Activated CD4-positive, alpha-beta T cell treated with anti-CD3 and anti-CD28 coated beads, Interleukin-2, amount 10 ng/mL, durations not matched to agents 24 days and 14 days (primary cell): ENCODE measurements around the gene MAST3. TPM values are rescaled to one million over a fixed set of nuclear protein-coding genes. Genes with fewer than 3 reads are reported as not detected.

Experiments used
- DNase-seq: peaks from one replicate; pipeline ENCODE4 v3.0.0; 2022
- H3K27ac Mint-ChIP-seq: one replicate; pipeline ENCODE4 v1.8.0; 2022; ENCODE audit warnings: mild to moderate bottlenecking, mixed read lengths
- H3K27me3 Mint-ChIP-seq: one replicate; pipeline ENCODE4 v1.8.0; 2022; ENCODE audit warnings: mixed read lengths
- H3K36me3 Mint-ChIP-seq: one replicate; pipeline ENCODE4 v1.8.0; 2022; ENCODE audit warnings: low read depth, mild to moderate bottlenecking, mixed read lengths
- H3K4me1 Mint-ChIP-seq: one replicate; pipeline ENCODE4 v1.8.0; 2021; ENCODE audit warnings: mixed read lengths
- H3K4me3 Mint-ChIP-seq: one replicate; pipeline ENCODE4 v1.8.0; 2022; ENCODE audit warnings: mild to moderate bottlenecking, moderate library complexity, mixed read lengths
- H3K9me3 Mint-ChIP-seq: one replicate; pipeline ENCODE4 v1.8.0; 2021; ENCODE audit warnings: mixed read lengths
- intact Hi-C: fragments of 100-400 bp; cut with micrococcal nuclease; formaldehyde crosslinking; loops from one replicate; pipeline ENCODE4 v1.15.1; 2023
- total RNA-seq: library from RNA; stranded (reverse); gene quantifications from 2 replicates; pipeline ENCODE4 v1.2.3, GENCODE V29; 2022

Gene MAST3
- total RNA-seq, 1 donor from 2014 or later: 17.2 TPM

DNA sequence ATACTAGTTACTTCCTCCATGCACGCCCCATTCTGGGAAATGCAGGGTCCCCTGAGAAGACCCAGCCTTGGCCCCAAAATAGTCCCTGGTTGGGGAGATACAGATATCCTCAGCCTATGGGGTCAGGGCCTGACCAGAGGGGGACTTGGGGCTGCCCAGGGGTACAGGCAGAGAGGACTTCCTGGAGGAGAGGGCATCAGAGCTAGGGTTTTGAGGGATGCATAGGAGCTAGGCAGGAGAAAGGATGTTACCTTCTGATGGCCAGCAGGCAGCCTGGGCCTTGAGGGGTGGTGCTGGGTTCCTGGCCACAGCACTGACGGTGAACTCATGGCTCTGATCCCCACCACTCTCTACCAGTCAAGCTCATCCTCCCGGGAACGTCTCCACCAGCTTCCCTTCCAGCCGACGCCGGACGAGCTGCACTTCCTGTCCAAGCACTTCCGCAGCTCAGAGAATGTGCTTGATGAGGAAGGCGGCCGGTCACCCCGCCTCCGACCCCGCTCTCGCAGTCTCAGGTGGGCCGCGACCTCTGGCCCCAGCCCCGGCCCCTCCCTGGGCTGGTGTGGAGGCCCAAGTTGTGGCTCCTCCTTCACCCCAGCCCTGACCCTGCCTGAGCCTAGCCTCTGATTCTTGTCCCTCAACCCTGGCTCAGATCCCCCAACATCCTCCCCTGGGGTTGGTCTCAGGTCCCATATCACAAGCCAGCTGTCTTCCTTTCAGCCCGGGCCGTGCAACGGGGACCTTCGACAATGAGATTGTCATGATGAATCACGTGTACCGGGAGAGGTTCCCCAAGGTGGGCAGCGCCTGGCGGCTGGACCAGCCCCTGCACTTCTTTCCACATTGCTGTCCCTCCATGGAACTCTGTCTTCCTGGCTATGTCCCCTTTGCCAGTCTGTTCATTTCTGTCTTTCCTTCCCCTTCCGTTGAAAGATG lies 25.6 kb downstream of the MAST3 start:
- Mint-ChIP-seq H3K4me1 (peaks cover 26% of the 10 kb centered on the region), H3K36me3 (peaks cover 35% of the 10 kb centered on the region), H3K27me3 (no peaks in the 10 kb centered on the region), H3K9me3 (no peaks in the 10 kb centered on the region), H3K27ac (no peak overlapping the region), H3K4me3 (no peak overlapping the region)
- intact Hi-C loops: no loop called here
- DNase-seq: no peak

DNA sequence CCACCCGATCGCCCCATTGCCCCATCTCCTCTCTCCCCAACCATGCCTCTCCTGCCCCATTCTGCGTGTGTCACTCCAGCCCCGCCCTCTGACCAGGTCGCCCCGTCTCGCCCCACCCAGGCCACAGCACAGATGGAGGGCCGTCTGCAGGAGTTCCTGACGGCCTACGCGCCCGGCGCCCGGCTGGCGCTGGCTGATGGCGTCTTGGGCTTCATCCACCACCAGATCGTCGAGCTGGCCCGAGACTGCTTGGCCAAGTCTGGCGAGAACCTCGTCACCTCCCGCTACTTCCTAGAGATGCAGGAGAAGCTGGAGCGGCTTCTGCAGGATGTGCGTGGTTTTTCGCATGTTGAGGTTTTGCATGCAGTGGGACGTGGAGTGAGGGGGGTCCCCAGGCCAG lies 26.2 kb downstream of the MAST3 start:
- Mint-ChIP-seq H3K36me3 (peaks cover 38% of the 10 kb centered on the region), H3K27ac (no peak overlapping the region), H3K27me3 (no peaks in the 10 kb centered on the region), H3K4me1 (peaks cover 24% of the 10 kb centered on the region), H3K4me3 (no peak overlapping the region), H3K9me3 (no peaks in the 10 kb centered on the region)
- no peak for DNase-seq
- intact Hi-C loops: no loop called here

DNA sequence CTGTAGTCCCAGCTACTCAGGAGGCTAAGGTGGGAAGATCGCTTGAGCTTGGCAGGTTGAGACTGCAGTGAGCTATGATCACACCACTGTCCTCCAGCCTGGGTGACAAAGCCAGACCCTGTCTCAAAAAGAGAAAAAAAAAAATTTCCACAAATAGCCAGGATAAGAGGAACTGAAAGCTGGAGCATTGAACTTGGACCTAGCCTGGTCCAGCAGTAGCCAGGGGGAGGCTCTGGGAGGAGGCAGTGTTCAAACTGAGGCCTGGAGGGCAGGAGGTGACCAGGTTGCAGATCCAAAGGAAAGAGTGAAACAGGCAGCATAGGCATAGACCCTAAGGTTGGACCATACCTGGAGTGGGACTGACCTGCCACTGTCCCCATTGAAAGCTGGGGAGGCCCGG lies 28.5 kb downstream of the MAST3 start:
- DNase-seq: no peak
- H3K9me3 Mint-ChIP-seq: no peaks in the 10 kb centered on the region
- peaks cover 7% of the 10 kb centered on the region for H3K4me1 Mint-ChIP-seq
- no peaks in the 10 kb centered on the region for H3K27me3 Mint-ChIP-seq
- intact Hi-C loops: no loop called here
- peak overlapping the region; percentile 34 for H3K27ac Mint-ChIP-seq
- H3K4me3 Mint-ChIP-seq: no peak overlapping the region
- peaks cover 43% of the 10 kb centered on the region for H3K36me3 Mint-ChIP-seq

DNA sequence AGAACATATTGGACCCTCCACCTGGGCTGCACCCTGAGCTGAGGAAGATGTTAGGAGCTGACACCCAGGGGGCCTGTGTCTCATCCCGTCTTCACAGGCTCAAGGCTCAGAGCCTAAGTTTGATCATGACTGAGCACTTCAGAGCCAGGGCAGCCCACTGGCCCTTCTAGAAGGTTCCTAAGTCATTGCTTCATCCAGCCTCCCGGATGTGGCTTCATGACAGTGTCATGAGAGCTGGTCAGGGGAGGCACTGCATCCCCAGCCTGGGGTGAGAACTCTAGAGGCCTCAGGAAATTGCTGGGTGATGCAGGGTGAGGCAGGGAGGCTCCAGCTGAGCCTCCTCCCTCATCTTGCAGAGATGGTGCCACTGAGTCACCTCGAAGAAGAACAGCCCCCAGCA lies 30.5 kb downstream of the MAST3 start:
- Mint-ChIP-seq H3K9me3 (no peaks in the 10 kb centered on the region), H3K4me1 (peaks cover 7% of the 10 kb centered on the region), H3K36me3 (peaks cover 39% of the 10 kb centered on the region), H3K4me3 (no peak overlapping the region), H3K27me3 (no peaks in the 10 kb centered on the region), H3K27ac (peak overlapping the region; percentile 48)
- intact Hi-C loops: no loop called here
- DNase-seq: peak; percentile 67

DNA sequence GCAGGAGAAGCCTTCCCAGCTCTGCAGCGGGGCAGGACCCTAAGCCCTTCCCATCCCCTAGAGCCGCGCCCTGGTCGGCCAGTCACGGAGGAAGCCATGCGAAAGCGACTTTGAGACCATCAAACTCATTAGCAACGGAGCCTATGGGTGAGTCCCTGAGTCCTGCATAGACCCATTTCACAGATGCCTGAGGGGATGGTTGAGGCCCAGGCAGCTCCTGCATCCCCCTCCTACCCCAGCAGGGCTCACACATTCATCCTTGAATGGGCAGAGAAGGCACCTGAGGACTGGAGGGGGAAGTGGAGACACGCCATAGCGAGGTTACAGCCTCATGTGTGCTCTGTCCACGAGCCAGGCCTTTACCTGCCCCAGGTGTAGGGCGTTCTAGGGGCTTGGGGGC lies 31.2 kb downstream of the MAST3 start:
- Mint-ChIP-seq H3K36me3 (peaks cover 33% of the 10 kb centered on the region), H3K27me3 (no peaks in the 10 kb centered on the region), H3K27ac (no peak overlapping the region), H3K4me3 (no peak overlapping the region), H3K9me3 (no peaks in the 10 kb centered on the region), H3K4me1 (peaks cover 7% of the 10 kb centered on the region)
- no peak for DNase-seq
- intact Hi-C loops: no loop called here

DNA sequence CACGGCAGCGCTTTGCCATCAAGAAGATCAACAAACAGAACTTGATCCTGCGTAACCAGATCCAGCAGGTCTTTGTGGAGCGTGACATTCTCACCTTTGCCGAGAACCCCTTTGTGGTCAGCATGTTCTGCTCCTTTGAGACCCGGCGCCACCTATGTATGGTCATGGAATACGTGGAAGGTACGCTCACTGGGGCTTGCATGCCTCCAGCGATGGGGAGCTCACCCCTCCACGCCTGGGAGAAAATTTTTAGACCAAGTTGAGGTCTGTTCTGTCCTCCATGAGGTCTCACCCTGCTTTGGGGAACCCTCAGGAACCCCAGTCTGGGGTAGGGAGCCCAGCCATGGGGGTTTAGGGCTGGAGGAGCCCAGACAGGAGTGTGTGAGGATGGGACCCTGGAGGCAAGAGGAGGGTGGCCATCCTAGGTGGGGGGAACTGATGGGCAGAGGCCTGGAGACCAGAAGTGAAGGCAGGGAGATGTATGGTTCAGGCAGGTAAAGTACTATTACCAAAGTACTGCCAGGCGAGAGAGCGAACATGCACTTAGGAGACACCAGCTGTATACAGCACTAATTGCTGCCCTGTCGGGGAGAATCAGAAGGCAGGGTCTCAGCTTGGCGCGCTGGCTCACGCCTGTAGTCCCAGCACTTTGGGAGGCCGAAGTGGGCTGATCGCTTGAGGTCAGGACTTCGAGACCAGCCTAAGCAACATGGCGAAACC lies 33.1 kb downstream of the MAST3 start:
- no peaks in the 10 kb centered on the region for H3K27me3 Mint-ChIP-seq
- H3K27ac Mint-ChIP-seq: no peak overlapping the region
- H3K4me1 Mint-ChIP-seq: peaks cover 7% of the 10 kb centered on the region
- intact Hi-C loops: no loop called here
- DNase-seq: no peak
- H3K36me3 Mint-ChIP-seq: peaks cover 36% of the 10 kb centered on the region
- no peaks in the 10 kb centered on the region for H3K9me3 Mint-ChIP-seq
- H3K4me3 Mint-ChIP-seq: no peak overlapping the region

DNA sequence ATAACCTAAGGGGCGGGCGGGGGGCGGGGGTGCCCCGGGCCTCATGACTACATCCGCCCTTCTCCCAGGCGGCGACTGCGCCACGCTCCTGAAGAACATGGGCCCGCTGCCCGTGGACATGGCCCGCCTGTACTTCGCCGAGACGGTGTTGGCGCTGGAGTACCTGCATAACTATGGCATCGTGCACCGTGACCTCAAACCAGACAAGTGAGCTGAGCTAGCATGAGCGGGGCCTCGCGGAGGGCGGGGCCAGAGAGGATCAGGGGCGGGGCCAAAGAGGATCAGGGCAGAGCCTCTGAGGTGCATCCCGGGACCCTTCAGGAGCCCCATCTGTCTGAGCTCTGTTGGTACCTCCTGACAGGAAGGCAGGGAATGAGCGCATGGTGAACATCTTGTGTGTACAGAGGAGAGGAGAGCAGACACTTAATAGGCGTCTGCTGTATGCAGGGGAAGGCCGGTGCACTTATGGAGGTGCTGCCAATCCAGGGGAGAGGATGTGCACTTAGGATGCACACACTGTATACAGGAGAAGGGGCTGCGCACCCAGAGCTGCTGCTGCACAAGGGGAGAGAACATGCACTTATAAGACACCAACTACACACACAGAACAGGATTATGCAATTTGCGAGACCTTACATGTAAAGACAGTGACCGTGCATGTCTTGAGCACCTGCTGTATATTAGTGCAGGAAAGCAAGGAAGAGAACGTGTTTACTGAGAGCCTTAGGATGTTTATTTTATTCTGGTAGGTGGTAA lies 34.4 kb downstream of the MAST3 start:
- H3K27ac Mint-ChIP-seq: no peak overlapping the region
- DNase-seq: no peak
- peaks cover 7% of the 10 kb centered on the region for H3K4me1 Mint-ChIP-seq
- no peak overlapping the region for H3K4me3 Mint-ChIP-seq
- H3K27me3 Mint-ChIP-seq: no peaks in the 10 kb centered on the region
- peaks cover 40% of the 10 kb centered on the region for H3K36me3 Mint-ChIP-seq
- intact Hi-C loops: no loop called here
- no peaks in the 10 kb centered on the region for H3K9me3 Mint-ChIP-seq

DNA sequence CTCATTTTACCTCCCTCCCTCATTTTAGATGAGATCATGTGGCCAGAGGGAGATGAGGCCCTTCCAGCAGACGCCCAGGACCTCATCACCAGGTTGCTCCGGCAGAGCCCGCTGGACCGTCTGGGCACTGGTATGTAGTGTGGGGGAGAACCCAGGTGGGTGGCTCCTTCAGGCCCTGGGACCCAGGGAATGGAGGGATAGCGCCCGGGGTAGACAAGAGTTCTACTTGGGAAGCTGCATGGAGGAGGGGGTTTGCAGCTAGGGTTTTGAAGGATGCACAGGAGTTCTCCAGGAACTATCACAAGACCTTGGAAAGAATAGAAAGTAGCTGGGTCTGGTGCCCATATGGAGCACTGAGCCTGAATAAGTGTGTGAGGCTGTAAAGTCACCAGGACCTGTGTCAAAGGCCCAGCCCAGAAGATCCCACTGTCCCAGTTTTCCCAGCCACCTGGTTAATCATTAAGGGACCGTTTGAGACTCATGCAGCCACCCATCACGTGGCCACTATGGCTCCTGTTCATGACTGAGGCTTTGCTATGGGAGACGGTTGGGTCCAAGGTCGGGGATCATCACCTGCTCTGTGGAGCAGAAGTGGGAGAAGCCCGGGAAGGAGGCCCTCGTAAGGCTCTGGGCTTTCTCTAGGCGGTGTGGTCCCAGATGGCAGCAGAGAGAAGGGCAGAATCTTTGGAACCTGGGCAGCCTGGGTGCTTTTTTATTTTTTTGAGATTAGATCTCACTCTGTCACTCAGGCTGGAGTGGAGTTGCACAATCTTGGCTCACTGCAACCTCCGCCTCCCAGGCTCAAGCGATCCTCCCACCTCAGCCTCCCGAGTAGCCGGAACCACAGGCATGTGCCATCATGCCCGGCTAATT lies 38.4 kb downstream of the MAST3 start:
- no peak for DNase-seq
- H3K4me1 Mint-ChIP-seq: no peaks in the 10 kb centered on the region
- no peaks in the 10 kb centered on the region for H3K9me3 Mint-ChIP-seq
- H3K27ac Mint-ChIP-seq: no peak overlapping the region
- H3K27me3 Mint-ChIP-seq: no peaks in the 10 kb centered on the region
- H3K4me3 Mint-ChIP-seq: no peak overlapping the region
- H3K36me3 Mint-ChIP-seq: peaks cover 44% of the 10 kb centered on the region
- intact Hi-C loops: no loop called here

DNA sequence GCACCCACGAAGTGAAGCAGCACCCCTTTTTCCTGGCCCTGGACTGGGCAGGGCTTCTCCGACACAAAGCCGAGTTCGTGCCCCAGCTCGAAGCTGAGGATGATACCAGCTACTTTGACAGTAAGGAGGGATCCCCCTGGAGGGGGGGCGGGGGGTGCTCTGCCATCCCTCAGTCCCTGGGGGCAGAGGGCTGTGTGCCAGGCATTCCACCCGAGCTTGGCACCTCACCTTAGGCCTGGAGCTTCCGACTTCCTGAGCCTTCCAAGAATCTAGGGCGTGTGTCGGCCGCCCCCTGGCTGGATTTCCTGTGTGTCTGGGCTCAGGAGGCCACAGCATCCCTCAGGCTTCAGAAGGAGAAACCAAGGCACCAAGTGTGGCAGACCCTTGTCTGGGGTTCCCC lies 39.7 kb downstream of the MAST3 start:
- no peaks in the 10 kb centered on the region for H3K4me1 Mint-ChIP-seq
- no peak for DNase-seq
- H3K36me3 Mint-ChIP-seq: peaks cover 46% of the 10 kb centered on the region
- H3K27ac Mint-ChIP-seq: no peak overlapping the region
- intact Hi-C loops: no loop called here
- H3K9me3 Mint-ChIP-seq: no peaks in the 10 kb centered on the region
- H3K4me3 Mint-ChIP-seq: no peak overlapping the region
- H3K27me3 Mint-ChIP-seq: no peaks in the 10 kb centered on the region

DNA sequence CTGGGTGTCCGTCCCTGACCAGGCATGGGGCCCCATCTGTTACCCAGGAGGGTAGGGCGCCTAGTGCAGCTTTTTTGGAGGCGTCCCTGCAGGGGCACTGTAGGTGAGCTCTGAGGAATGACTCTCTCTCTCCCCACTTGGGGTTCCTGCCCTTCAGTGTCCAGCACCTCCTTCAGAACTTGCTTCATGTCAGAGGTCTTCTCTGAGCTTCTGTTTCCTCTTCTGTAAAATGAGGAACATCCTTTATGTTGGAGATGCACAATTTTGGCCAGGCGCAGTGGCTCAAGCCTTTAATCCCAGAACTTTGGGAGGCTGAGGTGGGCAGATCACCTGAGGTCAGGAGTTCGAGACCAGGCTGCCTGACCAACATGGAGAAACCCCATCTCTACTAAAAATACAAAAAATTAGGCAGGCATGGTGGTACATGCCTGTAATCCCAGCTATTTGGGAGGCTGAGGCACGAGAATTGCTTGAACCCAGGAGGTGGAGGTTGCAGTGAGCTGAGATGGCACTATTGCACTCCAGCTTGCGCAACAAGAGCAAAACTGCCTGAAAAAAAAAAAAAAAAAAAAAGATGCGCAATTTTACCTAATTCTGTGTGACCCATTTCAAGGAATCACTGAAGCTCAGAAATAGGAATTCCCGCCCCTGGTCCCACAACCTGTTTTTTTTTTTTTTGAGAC lies 40.2 kb downstream of the MAST3 start:
- peaks cover 42% of the 10 kb centered on the region for H3K36me3 Mint-ChIP-seq
- no peak overlapping the region for H3K4me3 Mint-ChIP-seq
- intact Hi-C loops: no loop called here
- no peak overlapping the region for H3K27ac Mint-ChIP-seq
- H3K27me3 Mint-ChIP-seq: no peaks in the 10 kb centered on the region
- no peaks in the 10 kb centered on the region for H3K9me3 Mint-ChIP-seq
- no peaks in the 10 kb centered on the region for H3K4me1 Mint-ChIP-seq
- DNase-seq: no peak

DNA sequence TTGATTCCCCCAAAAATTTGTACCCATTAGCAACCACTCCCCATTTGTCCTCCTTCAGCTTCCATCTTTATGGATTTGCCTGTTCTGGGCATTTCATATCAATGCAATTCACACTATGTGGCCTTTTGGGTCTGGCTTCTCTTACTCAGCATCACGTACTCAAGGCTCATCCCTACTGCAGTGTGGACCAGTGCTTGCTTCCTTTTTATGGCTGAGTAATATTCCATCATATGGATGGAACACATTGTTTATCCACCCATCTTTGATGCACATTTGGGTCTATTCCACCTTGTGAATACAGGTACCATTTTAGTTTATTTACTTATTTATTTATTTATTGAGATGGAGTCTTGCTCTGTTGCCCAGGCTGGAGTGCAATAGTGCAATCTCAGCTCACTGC lies 42.9 kb downstream of the MAST3 start:
- intact Hi-C loops: no loop called here
- Mint-ChIP-seq H3K27me3 (no peaks in the 10 kb centered on the region), H3K36me3 (peaks cover 55% of the 10 kb centered on the region), H3K9me3 (no peaks in the 10 kb centered on the region), H3K4me3 (no peak overlapping the region), H3K4me1 (no peaks in the 10 kb centered on the region), H3K27ac (no peak overlapping the region)
- DNase-seq: no peak

DNA sequence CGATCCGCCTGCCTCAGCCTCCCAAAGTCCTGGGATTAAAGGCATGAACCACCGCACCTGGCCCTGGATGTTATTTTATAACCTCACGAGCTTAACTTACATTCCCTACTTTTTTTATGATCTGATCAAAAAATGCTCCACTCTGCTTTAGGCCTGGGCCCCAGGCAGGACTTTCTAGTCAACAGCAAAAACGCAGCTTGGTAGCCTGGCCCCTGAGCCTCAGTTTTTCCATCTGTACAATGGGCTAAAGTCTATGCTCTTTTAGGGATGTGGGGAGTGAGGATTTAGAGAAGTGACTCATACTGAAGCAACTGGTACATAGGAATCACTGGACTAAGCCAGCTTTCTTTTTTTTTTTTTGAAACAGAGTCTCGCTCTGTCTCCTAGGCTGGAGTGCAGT lies 43.5 kb downstream of the MAST3 start:
- DNase-seq: no peak
- intact Hi-C loops: no loop called here
- Mint-ChIP-seq H3K27me3 (no peaks in the 10 kb centered on the region), H3K4me1 (no peaks in the 10 kb centered on the region), H3K36me3 (peaks cover 54% of the 10 kb centered on the region), H3K27ac (no peak overlapping the region), H3K9me3 (no peaks in the 10 kb centered on the region), H3K4me3 (no peak overlapping the region)

DNA sequence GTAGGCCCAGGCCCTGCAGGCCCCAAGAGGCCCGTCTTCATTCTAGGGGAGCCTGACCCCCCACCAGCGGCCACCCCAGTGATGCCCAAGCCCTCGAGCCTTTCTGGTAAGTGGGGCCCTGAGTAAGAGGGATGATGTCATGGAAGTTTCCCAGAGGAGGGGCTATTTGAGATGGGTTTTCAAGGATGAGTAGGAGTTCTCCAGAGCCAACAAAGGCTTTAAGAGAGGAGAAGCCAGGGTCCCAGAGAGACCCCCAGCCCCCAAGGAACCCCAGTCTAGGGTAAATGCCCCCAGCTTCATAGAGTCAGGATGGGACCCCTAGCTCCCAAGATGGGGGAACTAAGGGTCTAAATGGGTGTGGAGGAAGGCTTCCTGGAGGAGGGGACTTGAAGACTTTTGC lies 46.3 kb downstream of the MAST3 start:
- H3K4me1 Mint-ChIP-seq: no peaks in the 10 kb centered on the region
- no peak overlapping the region for H3K27ac Mint-ChIP-seq
- peaks cover 58% of the 10 kb centered on the region for H3K36me3 Mint-ChIP-seq
- H3K9me3 Mint-ChIP-seq: no peaks in the 10 kb centered on the region
- intact Hi-C loops: no loop called here
- H3K4me3 Mint-ChIP-seq: no peak overlapping the region
- no peaks in the 10 kb centered on the region for H3K27me3 Mint-ChIP-seq
- DNase-seq: no peak
